Measurements from ENCODE around the gene NUP85. TPM values are rescaled to one million over a fixed set of nuclear protein-coding genes. Genes with fewer than 3 reads are reported as not detected.

NUP85 gene
- total RNA-seq, 4 donors from 2014 or later = 28.9 to 48.8 (median 41.0) TPM

- TF ChIP-seq, protein P1, sequence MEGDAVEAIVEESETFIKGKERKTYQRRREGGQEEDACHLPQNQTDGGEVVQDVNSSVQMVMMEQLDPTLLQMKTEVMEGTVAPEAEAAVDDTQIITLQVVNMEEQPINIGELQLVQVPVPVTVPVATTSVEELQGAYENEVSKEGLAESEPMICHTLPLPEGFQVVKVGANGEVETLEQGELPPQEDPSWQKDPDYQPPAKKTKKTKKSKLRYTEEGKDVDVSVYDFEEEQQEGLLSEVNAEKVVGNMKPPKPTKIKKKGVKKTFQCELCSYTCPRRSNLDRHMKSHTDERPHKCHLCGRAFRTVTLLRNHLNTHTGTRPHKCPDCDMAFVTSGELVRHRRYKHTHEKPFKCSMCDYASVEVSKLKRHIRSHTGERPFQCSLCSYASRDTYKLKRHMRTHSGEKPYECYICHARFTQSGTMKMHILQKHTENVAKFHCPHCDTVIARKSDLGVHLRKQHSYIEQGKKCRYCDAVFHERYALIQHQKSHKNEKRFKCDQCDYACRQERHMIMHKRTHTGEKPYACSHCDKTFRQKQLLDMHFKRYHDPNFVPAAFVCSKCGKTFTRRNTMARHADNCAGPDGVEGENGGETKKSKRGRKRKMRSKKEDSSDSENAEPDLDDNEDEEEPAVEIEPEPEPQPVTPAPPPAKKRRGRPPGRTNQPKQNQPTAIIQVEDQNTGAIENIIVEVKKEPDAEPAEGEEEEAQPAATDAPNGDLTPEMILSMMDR (IDR thresholded peaks at IDR 0.05; ENCODE audit: low read depth) = no peak
These were observed 38.8 kb downstream of the NUP85 start for GRCh38 chr17:75244133-75244866.

GRCh38 chr17:75245011-75245410, 39.5 kb downstream of the NUP85 start:
- TF ChIP-seq, protein P1 (IDR thresholded peaks at IDR 0.05; ENCODE audit: low read depth) = no peak

DNA sequence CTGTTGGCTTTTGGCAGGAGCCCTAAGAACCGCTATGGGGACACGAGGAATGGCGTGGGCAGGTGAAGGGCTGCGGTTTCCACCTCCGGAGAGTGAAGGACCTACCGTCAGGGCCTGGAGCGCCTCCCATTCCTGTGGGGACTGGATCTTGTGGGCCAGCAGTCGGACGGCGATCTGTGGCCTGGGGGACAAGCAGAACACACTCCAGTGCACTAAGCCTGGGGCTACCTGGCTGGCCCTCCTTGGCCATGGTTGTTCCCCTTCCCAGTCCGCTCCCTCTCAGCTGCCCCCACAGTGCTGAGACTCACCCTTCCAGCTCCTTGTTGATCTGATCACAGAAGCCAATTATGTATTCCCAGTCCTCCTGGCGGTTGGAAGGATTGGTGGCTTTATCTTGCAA, 40.9 kb downstream of the NUP85 start:
- TF ChIP-seq, protein P1 (IDR thresholded peaks at IDR 0.05; ENCODE audit: low read depth) = no peak

DNA sequence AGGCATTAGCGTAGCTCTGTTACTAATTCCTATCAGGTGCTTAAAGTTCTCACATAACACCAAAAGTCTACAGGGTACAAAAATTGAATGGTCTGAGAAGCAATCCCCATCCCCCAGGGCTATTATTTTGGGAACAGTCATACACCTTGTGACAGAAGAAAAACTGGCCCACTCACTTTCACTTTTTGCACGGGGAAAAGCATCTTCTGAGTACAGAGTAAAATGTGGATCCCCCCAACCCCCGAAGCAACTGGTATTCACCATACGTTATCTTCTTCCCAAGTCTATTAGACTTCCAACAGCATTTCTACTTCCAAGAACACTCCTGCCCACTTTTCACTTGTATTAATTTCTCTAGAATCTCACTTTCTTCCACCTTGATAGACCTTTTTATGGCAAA, 44.1 kb downstream of the NUP85 start:
- TF ChIP-seq, protein P1 (IDR thresholded peaks at IDR 0.05; ENCODE audit: low read depth) = no peak

GRCh38 chr17:75250009-75250471, 44.6 kb downstream of the NUP85 start:
- TF ChIP-seq, protein P1 (IDR thresholded peaks at IDR 0.05; ENCODE audit: low read depth) = no peak

- TF ChIP-seq, protein P1 (IDR thresholded peaks at IDR 0.05; ENCODE audit: low read depth) = no peak
These were observed 46.7 kb downstream of the NUP85 start for GRCh38 chr17:75252039-75252816.

DNA sequence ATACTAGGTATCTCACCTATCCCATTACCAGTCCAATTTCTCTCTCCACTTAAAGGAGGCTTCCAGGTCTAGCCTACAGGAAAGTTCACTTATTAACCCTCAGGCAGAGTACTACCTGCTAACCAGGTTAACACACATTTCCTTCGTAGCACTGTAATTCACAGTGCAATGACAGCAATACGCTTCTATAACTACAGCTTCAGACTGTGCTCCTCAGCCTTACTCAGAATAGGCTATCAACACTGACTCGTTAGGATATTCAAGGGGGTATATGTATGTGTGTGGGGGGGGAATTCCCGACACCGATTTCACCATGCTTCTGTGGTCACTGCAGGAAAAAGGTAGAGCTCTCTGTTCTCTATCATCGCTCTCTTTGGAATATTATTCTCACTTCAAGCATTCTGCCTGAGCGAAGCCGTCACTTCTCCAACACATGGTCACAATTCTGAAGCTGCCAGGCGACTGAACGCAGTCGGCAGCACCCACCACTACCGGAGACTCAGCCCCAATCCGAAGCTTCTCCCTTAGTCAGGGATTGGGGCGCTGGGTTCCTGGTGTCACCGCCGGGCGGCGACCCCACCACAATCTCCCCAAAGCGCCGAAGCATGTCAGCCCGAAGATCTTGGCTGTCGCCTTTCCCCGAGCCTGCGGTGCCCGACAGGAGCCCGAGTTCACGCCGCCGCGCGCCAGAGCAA, 55.3 kb downstream of the NUP85 start:
- TF ChIP-seq, protein P1 (IDR thresholded peaks at IDR 0.05; ENCODE audit: low read depth) = no peak

Data from subcutaneous adipose tissue (tissue), 4 donors.